ENCODE data around the gene KCP.

KCP gene

DNA sequence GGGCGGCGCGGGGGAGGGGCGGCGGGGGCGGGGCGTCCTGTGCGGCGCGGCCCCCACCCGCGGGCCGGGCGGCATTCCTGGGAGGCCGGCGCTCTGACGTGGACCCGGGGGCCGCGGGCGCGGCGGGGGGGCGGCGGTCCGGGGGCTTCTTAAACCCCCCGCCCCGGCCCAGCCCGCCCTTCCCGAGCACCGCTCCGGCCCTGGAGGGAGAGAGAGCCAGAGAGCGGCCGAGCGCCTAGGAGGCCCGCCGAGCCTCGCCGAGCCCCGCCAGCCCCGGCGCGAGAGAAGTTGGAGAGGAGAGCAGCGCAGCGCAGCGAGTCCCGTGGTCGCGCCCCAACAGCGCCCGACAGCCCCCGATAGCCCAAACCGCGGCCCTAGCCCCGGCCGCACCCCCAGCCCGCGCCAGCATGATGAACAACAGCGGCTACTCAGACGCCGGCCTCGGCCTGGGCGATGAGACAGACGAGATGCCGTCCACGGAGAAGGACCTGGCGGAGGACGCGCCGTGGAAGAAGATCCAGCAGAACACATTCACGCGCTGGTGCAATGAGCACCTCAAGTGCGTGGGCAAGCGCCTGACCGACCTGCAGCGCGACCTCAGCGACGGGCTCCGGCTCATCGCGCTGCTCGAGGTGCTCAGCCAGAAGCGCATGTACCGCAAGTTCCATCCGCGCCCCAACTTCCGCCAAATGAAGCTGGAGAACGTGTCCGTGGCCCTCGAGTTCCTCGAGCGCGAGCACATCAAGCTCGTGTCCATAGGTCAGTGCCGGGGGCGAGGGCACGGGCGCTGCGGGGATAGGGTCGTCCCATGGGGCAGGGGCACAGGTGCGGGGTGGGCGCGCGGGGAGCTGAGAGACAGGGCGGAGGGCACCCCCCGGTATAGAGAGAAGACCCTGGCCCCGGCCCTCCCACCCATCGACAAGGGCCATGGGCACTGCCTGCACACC is 80.0 kb downstream of the KCP start, which contains the start of gene FLNC:
Gene FLNC, plus strand, starts transcription at position 176 of the 947 bp plus-strand sequence. Its CDS starts 232 bp downstream, at position 408.
- H3K27me3 ChIP-seq (replicated peaks; ENCODE audit: insufficient read depth, low read length) = peaks cover 45% of the 10 kb centered on the region
- H3K36me3 ChIP-seq (replicated peaks; ENCODE audit: insufficient read depth, low read length) = no peaks in the 10 kb centered on the region
- no peaks in the 10 kb centered on the region for H4K20me1 ChIP-seq (ENCODE audit: insufficient read depth, low read length)
- H3F3A ChIP-seq (ENCODE audit: insufficient read depth, low read length) = no peaks in the 10 kb centered on the region
- H3K4me1 ChIP-seq (ENCODE audit: low read length) = no peaks in the 10 kb centered on the region; the same call in 1 of the 2 replicates
- H3K9me3 ChIP-seq (replicated peaks; ENCODE audit: insufficient read depth, low read length) = no peaks in the 10 kb centered on the region
- no peak for DNase-seq
- H3K4me3 ChIP-seq (ENCODE audit: low read length) = peak within 1 kb of the TSS; percentile 31
- TF ChIP-seq EZH2phosphoT487 (IDR thresholded peaks at IDR 0.05; ENCODE audit: low read length) (no peak), EZH2 (optimal IDR thresholded peaks at IDR 0.05; ENCODE audit: low read depth, low read length) (no peak), CTCF (IDR thresholded peaks at IDR 0.05; ENCODE audit: low read length) (no peak)
- H3K27ac ChIP-seq (ENCODE audit: low read length) = no peak within 1 kb of the TSS
- H3K4me2 ChIP-seq (ENCODE audit: low read depth, low read length) = peak within 1 kb of the TSS; percentile 69
- H3K9ac ChIP-seq (ENCODE audit: low read length) = no peak within 1 kb of the TSS
- no peaks in the 10 kb centered on the region for H3K9me2 ChIP-seq (replicated peaks; ENCODE audit: insufficient read depth, low read length)
- H2AFZ ChIP-seq (ENCODE audit: low read length) = peak within 1 kb of the TSS; percentile 54; the same call in 1 of the 2 replicates
- no peaks in the 10 kb centered on the region for H3K79me2 ChIP-seq (ENCODE audit: low read length)

GRCh38 chr7:128829391-128830166 is 80.9 kb downstream of the KCP start:
- H3K9me3 ChIP-seq (replicated peaks; ENCODE audit: insufficient read depth, low read length) = no peaks in the 10 kb centered on the region
- H3K4me3 ChIP-seq (ENCODE audit: low read length) = no peak overlapping the region; the same call in 1 of the 2 replicates
- TF ChIP-seq CTCF (IDR thresholded peaks at IDR 0.05; ENCODE audit: low read length) (no peak), EZH2phosphoT487 (IDR thresholded peaks at IDR 0.05; ENCODE audit: low read length) (no peak), EZH2 (optimal IDR thresholded peaks at IDR 0.05; ENCODE audit: low read depth, low read length) (no peak)
- no peaks in the 10 kb centered on the region; the same call in 1 of the 2 replicates for H3K4me1 ChIP-seq (ENCODE audit: low read length)
- H3K27me3 ChIP-seq (replicated peaks; ENCODE audit: insufficient read depth, low read length) = peaks cover 38% of the 10 kb centered on the region
- H3K4me2 ChIP-seq (ENCODE audit: low read depth, low read length) = no peak overlapping the region
- H3K27ac ChIP-seq (ENCODE audit: low read length) = no peak overlapping the region
- DNase-seq = no peak
- H3K9ac ChIP-seq (ENCODE audit: low read length) = no peak overlapping the region
- H3K36me3 ChIP-seq (replicated peaks; ENCODE audit: insufficient read depth, low read length) = no peaks in the 10 kb centered on the region
- H3K79me2 ChIP-seq (ENCODE audit: low read length) = no peaks in the 10 kb centered on the region
- no peaks in the 10 kb centered on the region for H4K20me1 ChIP-seq (ENCODE audit: insufficient read depth, low read length)
- no peak overlapping the region for H2AFZ ChIP-seq (ENCODE audit: low read length)
- H3F3A ChIP-seq (ENCODE audit: insufficient read depth, low read length) = no peaks in the 10 kb centered on the region
- H3K9me2 ChIP-seq (replicated peaks; ENCODE audit: insufficient read depth, low read length) = no peaks in the 10 kb centered on the region

- H3K36me3 ChIP-seq (replicated peaks; ENCODE audit: insufficient read depth, low read length) = no peaks in the 10 kb centered on the region
- no peaks in the 10 kb centered on the region for H3K79me2 ChIP-seq (ENCODE audit: low read length)
- peaks cover 34% of the 10 kb centered on the region for H3K27me3 ChIP-seq (replicated peaks; ENCODE audit: insufficient read depth, low read length)
- H3K9me2 ChIP-seq (replicated peaks; ENCODE audit: insufficient read depth, low read length) = no peaks in the 10 kb centered on the region
- no peak overlapping the region for H3K4me2 ChIP-seq (ENCODE audit: low read depth, low read length)
- no peaks in the 10 kb centered on the region for H4K20me1 ChIP-seq (ENCODE audit: insufficient read depth, low read length)
- H3K27ac ChIP-seq (ENCODE audit: low read length) = no peak overlapping the region
- no peak overlapping the region for H2AFZ ChIP-seq (ENCODE audit: low read length)
- H3F3A ChIP-seq (ENCODE audit: insufficient read depth, low read length) = no peaks in the 10 kb centered on the region
- H3K4me3 ChIP-seq (ENCODE audit: low read length) = no peak overlapping the region
- H3K9me3 ChIP-seq (replicated peaks; ENCODE audit: insufficient read depth, low read length) = no peaks in the 10 kb centered on the region
- no peaks in the 10 kb centered on the region; the same call in 1 of the 2 replicates for H3K4me1 ChIP-seq (ENCODE audit: low read length)
- no peak for TF ChIP-seq EZH2 (optimal IDR thresholded peaks at IDR 0.05; ENCODE audit: low read depth, low read length)
- TF ChIP-seq EZH2phosphoT487 (IDR thresholded peaks at IDR 0.05; ENCODE audit: low read length) = no peak
- no peak for TF ChIP-seq CTCF (IDR thresholded peaks at IDR 0.05; ENCODE audit: low read length)
- no peak overlapping the region for H3K9ac ChIP-seq (ENCODE audit: low read length)
- DNase-seq = no peak
Measured at GRCh38 chr7:128827971-128828711, 82.4 kb downstream of the KCP start.

Data from MM.1S (cell line).